K562 (cell line): ENCODE measurements around the gene SLC22A1. TPM values are rescaled to one million over a fixed set of nuclear protein-coding genes. Genes with fewer than 3 reads are reported as not detected.

Source experiments
- ATAC-seq: fragments of 200-7000 bp; cut with Tn5 transposase; 3 replicates; pipeline ENCODE4 v1.9.1; 2020; ENCODE audit warnings: moderate library complexity
- BruUV-seq: library from RNA; stranded (reverse); fragments of 400-500 nt; replicated peaks from 2 replicates; lab custom pipeline; 2021; lab: Mats Ljungman, UMichigan
- CTCF ChIA-PET: fragments of 300-600 bp; formaldehyde crosslinking; extraction: SDS; loops from one replicate; lab custom pipeline; 2021; ENCODE audit warnings: low intra/inter-chr PET ratio; lab: Yijun Ruan, JAX
- POLR2A ChIA-PET: fragments of 300-600, 350-650 bp; sonication (Branson Sonifier 250); formaldehyde crosslinking; extraction: SDS; loops from one replicate; lab custom pipeline; 2021; ENCODE audit warnings: antibody characterized with exemption, inconsistent platforms; lab: Yijun Ruan, JAX
- DNase-seq, 4 experiments: peaks; one replicate each; pipeline versions ENCODE4 v3.0.0 to v3.0.0-alpha.2; 2011 to 2018; ENCODE audit warnings: low spot score in 3 of 4, mixed read lengths in 3 of 4; ENCODE audit errors: extremely low read depth in 1 of 4
- FAIRE-seq: peaks from 2 replicates; lab custom pipeline; 2011; peaks lifted over from hg19 to GRCh38; lab: Jason Lieb, UNC
- H2AFZ ChIP-seq: 2 replicates; pipeline ENCODE4 v1.6.0; 2011; ENCODE audit warnings: low read depth, low read length, control low read depth, inconsistent platforms
- H3K27ac ChIP-seq: fragments of 200-600 bp; 3 replicates; pipeline ENCODE4 v1.8.0; 2011; ENCODE audit warnings: low read depth, mild to moderate bottlenecking, control low read depth, inconsistent platforms, low read length, moderate library complexity, mixed read lengths; ENCODE audit errors: extremely low read depth
- H3K27me3 ChIP-seq, 2 experiments: fragments of 300-600 bp in 1 of 2; 2 replicates in 1 of 2; 3 replicates in 1 of 2; pipeline versions ENCODE4 v1.6.0 to v1.8.0; 2011; ENCODE audit warnings: inconsistent platforms in 2 of 2, low read length in 2 of 2, mild to moderate bottlenecking in 1 of 2, mixed read lengths in 1 of 2, moderate library complexity in 1 of 2; ENCODE audit not compliant: control insufficient read depth in 2 of 2, insufficient read depth in 2 of 2
- H3K36me3 ChIP-seq: fragments of 300-600 bp; 3 replicates; pipeline ENCODE4 v1.8.0; 2011; ENCODE audit warnings: mild to moderate bottlenecking, low read length, inconsistent platforms; ENCODE audit not compliant: control insufficient read depth, insufficient read depth
- H3K4me1 ChIP-seq, 2 experiments: fragments of 200-600 bp in 1 of 2; replicated peaks in 1 of 2; 2 replicates in 1 of 2; 3 replicates in 1 of 2; pipeline versions ENCODE4 v1.5.1 to v1.8.0; 2011; ENCODE audit warnings: inconsistent platforms in 2 of 2, low read length in 2 of 2, mild to moderate bottlenecking in 1 of 2, mixed read lengths in 1 of 2, moderate library complexity in 1 of 2; ENCODE audit not compliant: control insufficient read depth in 2 of 2, insufficient read depth in 2 of 2
- H3K4me2 ChIP-seq: 2 replicates; pipeline ENCODE4 v1.6.1; 2011; ENCODE audit warnings: low read length, control low read depth, inconsistent platforms, mixed read lengths; ENCODE audit not compliant: insufficient read depth
- H3K4me3 ChIP-seq: fragments of 200-600 bp; sonication (generic), shearing (Covaris generic); 2 replicates; pipeline ENCODE4 v1.5.1; 2016; ENCODE audit warnings: control low read depth, inconsistent platforms
- H3K79me2 ChIP-seq: fragments of 200-600 bp; 3 replicates; pipeline ENCODE4 v1.8.0; 2011; ENCODE audit warnings: low read length, inconsistent platforms; ENCODE audit not compliant: control insufficient read depth, insufficient read depth
- H3K9ac ChIP-seq, 2 experiments: 2 replicates each; pipeline versions ENCODE4 v1.6.0 to v1.6.1; 2011; ENCODE audit warnings: low read depth in 2 of 2, low read length in 2 of 2, control low read depth in 1 of 2, inconsistent platforms in 1 of 2, mild to moderate bottlenecking in 1 of 2, mixed read lengths in 1 of 2; ENCODE audit not compliant: insufficient read depth in 1 of 2
- H3K9me1 ChIP-seq: one replicate; pipeline ENCODE4 v1.6.0; 2011; ENCODE audit warnings: inconsistent platforms, mild to moderate bottlenecking, low read length, moderate library complexity; ENCODE audit not compliant: control insufficient read depth, insufficient read depth
- H3K9me3 ChIP-seq: replicated peaks from 2 replicates; pipeline ENCODE4 v1.5.1; 2011; ENCODE audit warnings: low read depth, low read length, inconsistent platforms; ENCODE audit not compliant: control insufficient read depth, insufficient read depth
- H4K20me1 ChIP-seq: replicated peaks from 2 replicates; pipeline ENCODE4 v1.6.1; 2011; ENCODE audit warnings: low read length, inconsistent platforms, mixed read lengths; ENCODE audit not compliant: control insufficient read depth, insufficient read depth
- CEBPB ChIP-seq: fragments of 450-650 bp; IDR thresholded peaks from 2 replicates; pipeline ENCODE4 v1.6.1; 2016; ENCODE audit warnings: missing genetic modification characterization, missing compliant biosample characterization
- EGR1 ChIP-seq: fragments of 450-650 bp; conservative IDR thresholded peaks from 2 replicates; pipeline ENCODE4 v1.6.1; 2017; ENCODE audit warnings: mild to moderate bottlenecking
- KDM2B ChIP-seq: fragments of 250-450 bp; sonication (Bioruptor Pico); IDR thresholded peaks from 2 replicates; pipeline ENCODE4 v1.8.0; 2021; ENCODE audit warnings: mild to moderate bottlenecking, moderate library complexity
- MTA2 ChIP-seq: fragments of 450-650 bp; IDR thresholded peaks from 2 replicates; pipeline ENCODE4 v1.6.1; 2016; ENCODE audit warnings: low read depth
- PURB ChIP-seq: sonication (generic); formaldehyde crosslinking; IDR thresholded peaks from 2 replicates; pipeline ENCODE4 v1.9.0; 2021; ENCODE audit warnings: low read depth, mild to moderate bottlenecking, missing genetic modification reagents
- TCF7L2 ChIP-seq: fragments of 150-350 bp; IDR thresholded peaks from 2 replicates; pipeline ENCODE4 v1.6.1; 2016; ENCODE audit warnings: low read depth, mild to moderate bottlenecking, low read length, moderate library complexity
- ZKSCAN3 ChIP-seq: fragments of 250-450 bp; sonication (Bioruptor Pico); IDR thresholded peaks from 2 replicates; pipeline ENCODE4 v1.4.0; 2020
- ZNF212 ChIP-seq: fragments of 450-650 bp; formaldehyde crosslinking; IDR thresholded peaks from 2 replicates; pipeline ENCODE4 v1.4.0; 2020; ENCODE audit warnings: mild to moderate bottlenecking
- ZNF431 ChIP-seq: sonication (generic); formaldehyde crosslinking; IDR thresholded peaks from 2 replicates; pipeline ENCODE4 v1.8.0; 2022; ENCODE audit warnings: mild to moderate bottlenecking, missing genetic modification reagents
- ZNF764 ChIP-seq: fragments of 250-450 bp; sonication (Bioruptor Pico); IDR thresholded peaks from 2 replicates; pipeline ENCODE4 v1.4.0; 2020; ENCODE audit warnings: low read depth, mild to moderate bottlenecking, moderate library complexity
- ZNF77 ChIP-seq: fragments of 250-450 bp; sonication (Bioruptor Pico); IDR thresholded peaks from 2 replicates; pipeline ENCODE4 v1.5.0; 2020
- WGBS: fragments of 100-300 bp; shearing (Covaris generic); methylation state at CpG from one replicate; pipeline ENCODE4 v1.1.6; 2016; ENCODE audit warnings: low coverage, mixed read lengths; ENCODE audit not compliant: insufficient coverage; ENCODE audit errors: missing lambda C conversion rate; 5-methylcytosine and 5-hydroxymethylcytosine counted together
- in situ Hi-C: fragments of 300-500 bp; cut with MboI; formaldehyde crosslinking; loops from 4 replicates; pipeline ENCODE4 v1.15.0; 2018; ENCODE audit warnings: inconsistent platforms, mixed read lengths
- intact Hi-C: fragments of 100-400 bp; cut with micrococcal nuclease; formaldehyde crosslinking; loops from 2 replicates; pipeline ENCODE4 v1.14.2; 2022
- polyA plus RNA-seq, 8 experiments: library from polyadenylated mRNA; depleted of rRNA in 4 of 8; stranded (reverse) in 5 of 8; unstranded in 3 of 8; fragments of >200 nt; fragmentation: Nextera tagmentation in 2 of 8; fragmentation: Illumina TruSeq in 1 of 8; extraction: Ambion mirVana in 2 of 8; extraction: Trizol in 1 of 8; gene quantifications; 2 replicates each; pipeline versions ENCODE4 v1.2.1 to v1.2.3, GENCODE V29; 2011 to 2014; ENCODE audit warnings: inconsistent platforms in 1 of 8, missing spikeins in 1 of 8
- total RNA-seq, 7 experiments: library from RNA; depleted of rRNA in 6 of 7; stranded (reverse); fragments of >200 nt in 6 of 7; fragmentation: Illumina TruSeq in 2 of 7; extraction: Trizol in 2 of 7; gene quantifications; 2 replicates each; pipeline versions ENCODE4 v1.2.1 to v1.2.3, GENCODE V29; 2011 to 2021; ENCODE audit warnings: low replicate concordance in 1 of 7
- TF ChIP-seq, protein P1 (sequence below): fragments of 250-450 bp; sonication (Bioruptor Pico); IDR thresholded peaks from 2 replicates; pipeline ENCODE4 v1.5.0; 2022; ENCODE audit warnings: mild to moderate bottlenecking
- TF ChIP-seq, protein P2 (sequence below): fragments of 450-650 bp; IDR thresholded peaks from 2 replicates; pipeline ENCODE4 v1.6.1; 2016; ENCODE audit warnings: low read depth

SLC22A1 gene
- total and polyA plus RNA-seq, 9 of the 15 experiments (the other 6 are each of a cell fraction or from before 2014, with no cell fraction given): 0.11 to 0.60 (median 0.26) TPM; not detected in 4

GRCh38 chr6:160106010-160106409 is 15.6 kb upstream of the SLC22A1 start:
- in situ Hi-C loops (no loop called here), intact Hi-C loops (no loop called here)
- H3K4me3 ChIP-seq: no peak overlapping the region
- H3K4me2 ChIP-seq: no peak overlapping the region
- POLR2A ChIA-PET: no interaction called here
- CTCF ChIA-PET: no interaction called here
- no peaks in the 10 kb centered on the region for H3K9me3 ChIP-seq
- no peaks in the 10 kb centered on the region; a peak in 1 of 5 replicates for H3K27me3 ChIP-seq
- H3K9me1 ChIP-seq: peaks cover 9% of the 10 kb centered on the region
- WGBS: 97% methylated on average over 14 of the region's 14 CpGs
- BruUV-seq: TSS peak; percentile 42
- H4K20me1 ChIP-seq: peaks cover 23% of the 10 kb centered on the region
- H3K36me3 ChIP-seq: peaks cover 58% of the 10 kb centered on the region
- H2AFZ ChIP-seq: no peak overlapping the region
- peaks cover 10% of the 10 kb centered on the region; the same call in 2 of the 3 replicates for H3K79me2 ChIP-seq
- DNase-seq: no peak
- FAIRE-seq: no peak
- H3K4me1 ChIP-seq: peaks cover 18 to 24% of the 10 kb centered on the region in 2 experiments
- H3K9ac ChIP-seq: no peak overlapping the region
- ATAC-seq: no peak
- H3K27ac ChIP-seq: no peak overlapping the region
- TF ChIP-seq ZNF764 (CRISPR knock-in tag): no peak
- no peak for TF ChIP-seq CEBPB (tag)
- TF ChIP-seq MTA2: no peak
- TF ChIP-seq KDM2B (CRISPR knock-in tag): no peak
- TF ChIP-seq, protein P1, sequence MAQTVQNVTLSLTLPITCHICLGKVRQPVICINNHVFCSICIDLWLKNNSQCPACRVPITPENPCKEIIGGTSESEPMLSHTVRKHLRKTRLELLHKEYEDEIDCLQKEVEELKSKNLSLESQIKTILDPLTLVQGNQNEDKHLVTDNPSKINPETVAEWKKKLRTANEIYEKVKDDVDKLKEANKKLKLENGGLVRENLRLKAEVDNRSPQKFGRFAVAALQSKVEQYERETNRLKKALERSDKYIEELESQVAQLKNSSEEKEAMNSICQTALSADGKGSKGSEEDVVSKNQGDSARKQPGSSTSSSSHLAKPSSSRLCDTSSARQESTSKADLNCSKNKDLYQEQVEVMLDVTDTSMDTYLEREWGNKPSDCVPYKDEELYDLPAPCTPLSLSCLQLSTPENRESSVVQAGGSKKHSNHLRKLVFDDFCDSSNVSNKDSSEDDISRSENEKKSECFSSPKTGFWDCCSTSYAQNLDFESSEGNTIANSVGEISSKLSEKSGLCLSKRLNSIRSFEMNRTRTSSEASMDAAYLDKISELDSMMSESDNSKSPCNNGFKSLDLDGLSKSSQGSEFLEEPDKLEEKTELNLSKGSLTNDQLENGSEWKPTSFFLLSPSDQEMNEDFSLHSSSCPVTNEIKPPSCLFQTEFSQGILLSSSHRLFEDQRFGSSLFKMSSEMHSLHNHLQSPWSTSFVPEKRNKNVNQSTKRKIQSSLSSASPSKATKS (CRISPR knock-in tag): no peak
- TF ChIP-seq EGR1: no peak
- TF ChIP-seq, protein P2, sequence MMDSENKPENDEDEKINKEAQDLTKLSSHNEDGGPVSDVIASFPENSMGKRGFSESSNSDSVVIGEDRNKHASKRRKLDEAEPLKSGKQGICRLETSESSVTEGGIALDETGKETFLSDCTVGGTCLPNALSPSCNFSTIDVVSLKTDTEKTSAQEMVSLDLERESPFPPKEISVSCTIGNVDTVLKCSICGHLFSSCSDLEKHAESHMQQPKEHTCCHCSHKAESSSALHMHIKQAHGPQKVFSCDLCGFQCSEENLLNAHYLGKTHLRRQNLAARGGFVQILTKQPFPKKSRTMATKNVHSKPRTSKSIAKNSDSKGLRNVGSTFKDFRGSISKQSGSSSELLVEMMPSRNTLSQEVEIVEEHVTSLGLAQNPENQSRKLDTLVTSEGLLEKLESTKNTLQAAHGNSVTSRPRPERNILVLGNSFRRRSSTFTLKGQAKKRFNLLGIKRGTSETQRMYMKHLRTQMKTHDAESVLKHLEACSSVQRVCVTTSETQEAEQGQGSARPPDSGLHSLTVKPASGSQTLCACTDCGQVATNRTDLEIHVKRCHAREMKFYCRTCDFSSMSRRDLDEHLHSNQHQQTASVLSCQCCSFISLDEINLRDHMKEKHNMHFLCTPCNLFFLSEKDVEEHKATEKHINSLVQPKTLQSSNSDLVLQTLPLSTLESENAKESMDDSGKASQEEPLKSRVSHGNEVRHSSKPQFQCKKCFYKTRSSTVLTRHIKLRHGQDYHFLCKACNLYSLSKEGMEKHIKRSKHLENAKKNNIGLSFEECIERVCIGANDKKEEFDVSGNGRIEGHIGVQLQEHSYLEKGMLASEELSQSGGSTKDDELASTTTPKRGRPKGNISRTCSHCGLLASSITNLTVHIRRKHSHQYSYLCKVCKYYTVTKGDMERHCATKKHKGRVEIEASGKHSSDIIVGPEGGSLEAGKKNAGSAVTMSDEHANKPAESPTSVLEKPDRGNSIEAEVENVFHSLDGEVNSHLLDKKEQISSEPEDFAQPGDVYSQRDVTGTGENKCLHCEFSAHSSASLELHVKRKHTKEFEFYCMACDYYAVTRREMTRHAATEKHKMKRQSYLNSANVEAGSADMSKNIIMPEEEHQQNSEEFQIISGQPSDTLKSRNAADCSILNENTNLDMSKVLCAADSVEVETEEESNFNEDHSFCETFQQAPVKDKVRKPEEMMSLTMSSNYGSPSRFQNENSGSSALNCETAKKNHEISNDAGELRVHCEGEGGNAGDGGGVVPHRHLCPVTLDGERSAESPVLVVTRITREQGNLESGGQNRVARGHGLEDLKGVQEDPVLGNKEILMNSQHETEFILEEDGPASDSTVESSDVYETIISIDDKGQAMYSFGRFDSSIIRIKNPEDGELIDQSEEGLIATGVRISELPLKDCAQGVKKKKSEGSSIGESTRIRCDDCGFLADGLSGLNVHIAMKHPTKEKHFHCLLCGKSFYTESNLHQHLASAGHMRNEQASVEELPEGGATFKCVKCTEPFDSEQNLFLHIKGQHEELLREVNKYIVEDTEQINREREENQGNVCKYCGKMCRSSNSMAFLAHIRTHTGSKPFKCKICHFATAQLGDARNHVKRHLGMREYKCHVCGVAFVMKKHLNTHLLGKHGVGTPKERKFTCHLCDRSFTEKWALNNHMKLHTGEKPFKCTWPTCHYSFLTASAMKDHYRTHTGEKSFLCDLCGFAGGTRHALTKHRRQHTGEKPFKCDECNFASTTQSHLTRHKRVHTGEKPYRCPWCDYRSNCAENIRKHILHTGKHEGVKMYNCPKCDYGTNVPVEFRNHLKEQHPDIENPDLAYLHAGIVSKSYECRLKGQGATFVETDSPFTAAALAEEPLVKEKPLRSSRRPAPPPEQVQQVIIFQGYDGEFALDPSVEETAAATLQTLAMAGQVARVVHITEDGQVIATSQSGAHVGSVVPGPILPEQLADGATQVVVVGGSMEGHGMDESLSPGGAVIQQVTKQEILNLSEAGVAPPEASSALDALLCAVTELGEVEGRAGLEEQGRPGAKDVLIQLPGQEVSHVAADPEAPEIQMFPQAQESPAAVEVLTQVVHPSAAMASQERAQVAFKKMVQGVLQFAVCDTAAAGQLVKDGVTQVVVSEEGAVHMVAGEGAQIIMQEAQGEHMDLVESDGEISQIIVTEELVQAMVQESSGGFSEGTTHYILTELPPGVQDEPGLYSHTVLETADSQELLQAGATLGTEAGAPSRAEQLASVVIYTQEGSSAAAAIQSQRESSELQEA: no peak
- no peak for TF ChIP-seq ZNF212
- TF ChIP-seq TCF7L2: no peak
- TF ChIP-seq ZKSCAN3 (CRISPR knock-in tag): no peak
- TF ChIP-seq PURB (CRISPR knock-in tag): no peak
- no peak for TF ChIP-seq ZNF77 (CRISPR knock-in tag)
- TF ChIP-seq ZNF431 (CRISPR knock-in tag): no peak
